ENCODE results near the gene KCNK4. TPM values are rescaled to one million over a fixed set of nuclear protein-coding genes. Genes with fewer than 3 reads are reported as not detected.

KCNK4 gene
- total RNA-seq, 1 donor from 2014 or later: 0.17 TPM

GRCh38 chr11:64253481-64253880 lies 37.6 kb upstream of the KCNK4 start:
- no peak for DNase-seq

DNA sequence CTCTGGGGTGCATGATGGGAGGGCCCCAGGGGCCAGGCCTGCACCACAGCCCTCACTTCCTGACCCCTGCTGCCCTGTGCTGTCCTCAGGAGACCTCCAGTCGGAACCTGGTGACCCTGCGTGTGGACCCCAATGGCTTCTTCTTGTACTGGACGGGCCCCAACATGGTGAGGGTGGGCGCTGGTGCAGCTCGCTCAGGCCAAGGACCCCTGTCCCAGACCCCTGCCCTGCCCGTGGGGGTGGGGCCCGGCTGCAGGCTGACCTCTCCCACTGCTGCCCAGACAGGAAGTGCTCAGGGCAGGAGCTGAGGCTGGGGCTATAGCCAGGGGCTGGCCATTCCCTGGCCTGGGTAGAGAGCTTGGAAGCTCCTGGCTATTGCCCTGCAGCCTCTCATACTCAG lies 36.8 kb upstream of the KCNK4 start:
- DNase-seq: no peak

DNA sequence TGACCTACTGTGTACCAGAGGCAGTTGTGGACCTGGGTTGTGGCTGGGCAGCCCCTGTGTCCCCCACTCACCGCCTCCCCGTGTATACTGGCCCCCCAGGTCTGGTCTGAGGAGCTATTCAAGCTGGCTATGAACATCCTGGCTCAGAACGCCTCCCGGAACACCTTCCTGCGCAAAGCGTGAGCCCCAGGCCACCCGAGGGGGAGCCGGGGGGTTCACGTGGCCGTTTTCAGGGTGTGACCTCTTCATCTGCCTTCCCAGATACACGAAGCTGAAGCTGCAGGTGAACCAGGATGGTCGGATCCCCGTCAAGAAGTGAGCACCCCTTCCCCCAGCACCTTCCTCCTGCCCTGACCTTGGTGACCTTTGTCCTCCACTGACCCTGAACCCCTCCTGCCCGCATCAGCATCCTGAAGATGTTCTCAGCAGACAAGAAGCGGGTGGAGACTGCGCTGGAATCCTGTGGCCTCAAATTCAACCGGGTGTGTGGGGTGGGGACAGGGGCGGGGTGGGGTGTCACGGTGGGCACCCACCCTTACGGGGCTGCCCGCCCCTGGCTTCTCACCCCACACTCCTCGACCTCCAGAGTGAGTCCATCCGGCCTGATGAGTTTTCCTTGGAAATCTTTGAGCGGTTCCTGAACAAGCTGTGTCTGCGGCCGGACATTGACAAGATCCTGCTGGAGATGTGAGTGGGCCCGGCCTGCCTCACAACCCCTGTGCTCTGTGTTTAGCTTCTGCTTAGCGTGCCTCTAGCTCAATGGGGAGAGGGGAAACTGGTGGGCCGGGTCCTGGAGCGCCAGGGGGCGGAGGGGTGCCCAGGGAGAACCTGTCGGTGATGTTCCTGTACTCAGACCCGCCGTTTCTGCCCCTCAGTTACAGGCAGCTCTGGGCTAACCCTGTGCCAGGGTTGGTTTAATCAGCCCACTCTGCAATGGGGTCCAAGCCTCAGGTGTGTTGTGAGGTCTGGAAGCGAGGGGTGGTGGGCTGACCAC lies 35.7 kb upstream of the KCNK4 start:
- no peak for DNase-seq

- no peak for DNase-seq
Observed at GRCh38 chr11:64256300-64256699, 34.8 kb upstream of the KCNK4 start.

DNA sequence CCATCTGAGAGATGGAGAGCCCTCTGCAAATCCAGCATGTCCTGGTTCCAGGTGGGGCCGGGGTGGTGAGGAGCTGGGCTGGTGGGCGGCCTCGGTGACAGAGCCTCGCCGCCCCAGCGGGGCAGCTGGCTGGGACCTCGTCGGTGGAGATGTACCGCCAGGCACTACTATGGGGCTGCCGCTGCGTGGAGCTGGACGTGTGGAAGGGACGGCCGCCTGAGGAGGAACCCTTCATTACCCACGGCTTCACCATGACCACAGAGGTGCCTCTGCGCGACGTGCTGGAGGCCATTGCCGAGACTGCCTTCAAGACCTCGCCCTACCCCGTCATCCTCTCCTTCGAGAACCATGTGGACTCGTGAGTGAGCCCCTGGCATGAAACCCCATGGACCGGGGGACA lies 32.7 kb upstream of the KCNK4 start:
- no peak for DNase-seq

DNA sequence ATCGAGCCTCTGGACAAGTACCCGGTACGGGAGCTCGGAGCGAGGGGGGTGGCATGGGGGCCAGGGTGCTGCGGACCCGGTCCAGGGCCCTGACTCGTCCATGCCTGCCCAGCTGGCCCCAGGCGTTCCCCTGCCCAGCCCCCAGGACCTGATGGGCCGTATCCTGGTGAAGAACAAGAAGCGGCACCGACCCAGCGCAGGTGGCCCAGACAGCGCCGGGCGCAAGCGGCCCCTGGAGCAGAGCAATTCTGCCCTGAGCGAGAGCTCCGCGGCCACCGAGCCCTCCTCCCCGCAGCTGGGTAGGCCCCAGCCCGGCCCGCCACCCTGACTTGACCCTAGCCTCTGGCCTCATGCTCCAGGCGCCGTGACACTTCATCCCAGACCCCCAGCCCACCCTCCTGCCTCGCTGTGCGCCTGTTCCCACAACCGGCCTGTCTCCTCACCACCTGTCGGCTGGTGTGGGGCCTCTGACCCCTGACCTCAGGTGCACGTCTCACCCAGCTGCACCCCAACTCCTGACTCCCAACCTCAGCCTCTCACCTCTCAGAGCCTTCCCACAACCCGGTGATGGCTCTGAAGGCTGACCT lies 32.1 kb upstream of the KCNK4 start:
- DNase-seq: no peak

- DNase-seq: no peak
Observed at GRCh38 chr11:64259533-64260067, 31.5 kb upstream of the KCNK4 start.

GRCh38 chr11:64260147-64260708 lies 30.9 kb upstream of the KCNK4 start:
- no peak for DNase-seq

DNA sequence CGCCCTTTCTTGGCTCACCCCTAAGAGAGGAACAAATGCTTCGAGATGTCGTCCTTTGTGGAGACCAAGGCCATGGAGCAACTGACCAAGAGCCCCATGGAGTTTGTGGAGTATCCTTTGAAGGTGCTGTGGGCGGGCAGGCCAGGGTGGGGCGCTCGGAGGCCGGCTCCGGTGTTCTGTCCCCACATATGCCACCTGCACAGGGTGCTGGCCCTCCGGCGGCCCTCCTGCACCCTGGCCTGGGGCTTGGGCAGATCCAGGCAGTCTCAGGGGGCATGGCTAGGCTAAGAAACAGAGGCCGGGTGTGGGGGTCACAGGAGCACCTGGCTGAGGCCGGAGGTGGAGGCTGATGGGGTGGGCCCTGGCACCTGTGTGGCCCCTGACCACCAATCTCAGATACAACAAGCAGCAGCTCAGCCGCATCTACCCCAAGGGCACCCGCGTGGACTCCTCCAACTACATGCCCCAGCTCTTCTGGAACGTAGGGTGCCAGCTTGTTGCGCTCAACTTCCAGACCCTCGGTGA lies 29.5 kb upstream of the KCNK4 start:
- DNase-seq: no peak

- DNase-seq: no peak
Observed at GRCh38 chr11:64262271-64263002, 28.7 kb upstream of the KCNK4 start.

DNA sequence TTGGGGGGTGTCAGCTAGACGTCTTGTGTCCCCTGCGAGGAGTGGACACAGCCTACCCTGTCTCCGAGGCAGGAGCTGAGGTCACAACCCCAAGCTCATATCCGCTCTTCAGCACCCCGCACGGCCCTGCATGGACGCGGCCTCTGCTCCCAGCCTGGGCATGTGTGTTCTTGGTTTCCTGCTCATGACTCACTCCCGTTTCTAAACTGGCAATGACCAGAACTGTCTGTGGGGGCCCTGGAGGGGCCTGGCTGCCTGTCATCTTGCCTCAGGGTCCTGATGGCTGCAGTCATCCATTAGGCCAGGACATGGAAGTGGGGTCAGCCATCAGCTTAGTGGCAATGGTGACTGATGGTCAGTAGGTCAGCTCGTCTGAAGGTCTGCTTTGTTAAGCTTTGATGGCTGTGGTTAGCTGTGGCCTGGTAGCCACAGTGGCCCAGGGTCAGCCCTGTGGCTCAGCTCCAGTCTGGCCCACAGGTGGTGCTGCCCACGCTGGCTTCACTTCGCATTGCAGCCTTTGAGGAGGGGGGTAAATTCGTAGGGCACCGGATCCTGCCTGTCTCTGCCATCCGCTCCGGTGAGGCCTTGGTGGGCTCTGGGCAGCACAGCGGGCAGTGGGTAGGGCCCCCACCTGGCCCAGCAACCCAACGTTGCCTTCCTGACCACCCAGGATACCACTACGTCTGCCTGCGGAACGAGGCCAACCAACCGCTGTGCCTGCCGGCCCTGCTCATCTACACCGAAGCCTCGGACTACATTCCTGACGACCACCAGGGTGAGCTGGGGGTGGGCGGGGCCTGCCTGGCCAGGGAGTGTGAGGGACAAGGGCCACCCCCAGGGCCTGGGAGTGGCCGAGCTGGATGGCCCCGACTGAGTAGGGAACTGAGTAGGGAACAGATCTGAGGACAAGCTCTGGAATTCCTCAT lies 27.8 kb upstream of the KCNK4 start:
- peak; percentile 89 for DNase-seq

DNA sequence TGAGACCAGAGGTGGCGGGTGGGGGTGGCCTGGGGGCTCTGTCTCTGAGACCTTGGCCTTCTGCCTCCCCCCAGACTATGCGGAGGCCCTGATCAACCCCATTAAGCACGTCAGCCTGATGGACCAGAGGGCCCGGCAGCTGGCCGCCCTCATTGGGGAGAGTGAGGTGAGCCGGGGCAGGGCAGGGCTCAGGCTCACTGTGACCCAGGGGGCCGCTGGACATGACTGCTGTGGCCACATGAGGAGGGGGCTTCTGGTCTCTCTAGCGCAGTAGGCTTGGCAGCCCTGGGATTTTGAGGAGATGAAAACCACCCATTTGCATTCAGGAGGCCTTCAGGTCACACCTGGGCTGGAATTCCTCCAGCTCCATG lies 27.2 kb upstream of the KCNK4 start:
- no peak for DNase-seq

DNA sequence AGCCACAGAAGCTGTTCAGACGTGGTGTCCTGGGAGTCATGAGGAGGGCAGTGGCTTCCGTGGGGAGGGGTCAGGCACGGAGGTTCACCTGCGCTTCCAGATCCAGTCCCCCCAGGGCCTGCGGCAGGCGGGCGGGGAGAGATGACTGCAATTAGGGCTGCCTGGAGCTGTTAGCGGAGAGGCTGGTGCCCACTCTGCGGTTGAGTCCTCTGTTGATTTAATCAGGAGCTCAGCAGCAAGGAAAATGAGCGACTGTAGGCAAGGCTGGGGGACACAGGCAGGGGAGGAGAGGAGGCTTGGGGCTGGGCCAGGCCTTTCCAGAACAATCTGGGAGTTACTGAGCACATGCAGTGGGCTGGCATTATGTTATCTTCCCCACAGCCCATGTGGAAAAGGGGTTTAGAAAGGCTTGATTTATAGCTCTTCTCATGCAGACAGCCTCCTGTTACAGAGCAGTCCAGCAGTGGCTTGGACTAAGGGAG lies 26.7 kb upstream of the KCNK4 start:
- DNase-seq: no peak

GRCh38 chr11:64265176-64266160 lies 25.6 kb upstream of the KCNK4 start:
- DNase-seq: no peak

DNA sequence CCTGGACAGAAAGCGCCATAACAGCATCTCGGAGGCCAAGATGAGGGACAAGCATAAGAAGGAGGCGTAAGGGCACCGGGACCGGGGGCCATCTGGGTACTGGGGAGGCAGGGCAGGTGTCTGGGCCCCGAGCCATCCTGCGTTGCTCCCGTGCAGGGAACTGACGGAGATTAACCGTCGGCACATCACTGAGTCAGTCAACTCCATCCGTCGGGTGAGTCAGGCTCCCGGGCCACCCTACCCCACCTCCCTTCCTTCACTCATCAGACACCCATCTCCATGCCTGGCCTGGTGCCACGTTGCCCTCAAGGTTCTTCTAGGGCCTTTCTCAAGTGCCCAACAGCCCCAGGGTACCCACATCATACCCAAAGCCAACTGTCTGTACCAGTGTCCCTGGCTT lies 24.8 kb upstream of the KCNK4 start:
- peak; percentile 39 for DNase-seq

- peak; percentile 25 for DNase-seq
Observed at GRCh38 chr11:64267207-64267945, 23.7 kb upstream of the KCNK4 start.

DNA sequence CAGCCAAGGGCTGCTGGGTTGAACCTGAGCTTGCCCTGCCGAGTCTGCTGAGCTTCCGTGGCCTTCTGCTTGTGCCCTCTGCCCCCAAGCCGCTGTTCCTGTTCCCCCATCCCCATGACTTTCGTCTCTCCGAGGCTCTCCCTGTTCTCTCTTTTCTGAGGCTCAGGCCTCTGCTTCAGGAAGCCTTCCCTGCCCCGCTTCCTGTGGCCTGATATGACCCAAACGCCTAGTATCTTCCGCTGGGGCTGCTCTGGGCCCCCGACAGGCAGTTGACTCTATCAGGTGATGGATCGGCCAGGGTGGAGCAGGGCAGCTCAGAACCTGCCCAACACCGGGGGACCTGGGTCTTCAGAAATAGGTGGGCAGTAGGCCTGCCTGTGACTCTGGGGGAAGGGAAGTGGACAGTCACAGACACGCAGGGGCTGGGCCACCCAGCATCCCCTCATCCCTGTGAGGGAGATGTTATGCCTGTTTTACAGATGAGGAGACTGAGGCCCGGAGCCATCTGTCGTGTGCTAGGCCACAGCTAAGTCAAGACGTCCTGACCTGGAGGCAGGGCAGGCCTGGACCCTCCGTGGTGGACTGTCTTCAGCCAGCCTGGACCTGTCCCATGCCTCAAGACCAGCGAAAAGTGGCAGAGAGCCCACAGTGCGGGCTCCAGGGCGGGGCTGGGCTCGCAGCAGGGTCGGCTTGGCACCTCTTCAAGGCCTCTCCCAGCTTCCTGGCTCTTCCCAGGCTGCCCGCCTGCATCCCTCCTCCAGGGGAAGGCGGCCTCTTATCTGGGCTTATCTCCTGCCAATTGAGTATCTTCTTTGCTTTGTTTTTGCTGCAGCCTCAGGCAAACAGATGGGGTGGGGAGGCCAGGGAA lies 22.8 kb upstream of the KCNK4 start:
- peak; percentile 66 for DNase-seq

GRCh38 chr11:64268893-64269539 lies 22.1 kb upstream of the KCNK4 start:
- DNase-seq: peak; percentile 63
